Measurements from ENCODE around the gene SLC38A11.

The SLC38A11 gene

DNA sequence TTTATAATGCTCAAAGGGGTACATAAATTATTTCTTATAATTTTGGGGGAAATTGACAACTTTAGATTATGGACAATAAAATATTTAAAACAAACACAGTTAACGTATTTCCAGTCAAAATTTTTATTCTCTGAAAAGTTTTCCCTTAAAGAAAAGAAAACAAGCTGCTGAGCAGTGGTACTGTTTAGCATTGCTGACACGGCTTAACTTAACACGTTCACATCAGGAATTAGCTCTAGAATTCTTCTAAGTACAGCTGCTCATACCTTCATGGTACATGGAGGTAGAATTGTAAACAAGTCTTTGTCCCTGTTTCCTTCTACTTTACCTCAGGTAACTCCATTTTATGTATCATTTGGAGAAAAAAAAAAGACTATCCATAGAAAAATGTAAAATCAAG is 2.0 kb downstream of the SLC38A11 start:
- in situ Hi-C loops (cut with HindIII; ENCODE audit: low pct_ligation_motif_present, low sequenced_read_pairs), result no loop called here
- no peak for DNase-seq
- TF ChIP-seq, protein P1, sequence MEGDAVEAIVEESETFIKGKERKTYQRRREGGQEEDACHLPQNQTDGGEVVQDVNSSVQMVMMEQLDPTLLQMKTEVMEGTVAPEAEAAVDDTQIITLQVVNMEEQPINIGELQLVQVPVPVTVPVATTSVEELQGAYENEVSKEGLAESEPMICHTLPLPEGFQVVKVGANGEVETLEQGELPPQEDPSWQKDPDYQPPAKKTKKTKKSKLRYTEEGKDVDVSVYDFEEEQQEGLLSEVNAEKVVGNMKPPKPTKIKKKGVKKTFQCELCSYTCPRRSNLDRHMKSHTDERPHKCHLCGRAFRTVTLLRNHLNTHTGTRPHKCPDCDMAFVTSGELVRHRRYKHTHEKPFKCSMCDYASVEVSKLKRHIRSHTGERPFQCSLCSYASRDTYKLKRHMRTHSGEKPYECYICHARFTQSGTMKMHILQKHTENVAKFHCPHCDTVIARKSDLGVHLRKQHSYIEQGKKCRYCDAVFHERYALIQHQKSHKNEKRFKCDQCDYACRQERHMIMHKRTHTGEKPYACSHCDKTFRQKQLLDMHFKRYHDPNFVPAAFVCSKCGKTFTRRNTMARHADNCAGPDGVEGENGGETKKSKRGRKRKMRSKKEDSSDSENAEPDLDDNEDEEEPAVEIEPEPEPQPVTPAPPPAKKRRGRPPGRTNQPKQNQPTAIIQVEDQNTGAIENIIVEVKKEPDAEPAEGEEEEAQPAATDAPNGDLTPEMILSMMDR (IDR thresholded peaks at IDR 0.05; ENCODE audit: low read depth, low read length, missing control alignments), result no peak

DNA sequence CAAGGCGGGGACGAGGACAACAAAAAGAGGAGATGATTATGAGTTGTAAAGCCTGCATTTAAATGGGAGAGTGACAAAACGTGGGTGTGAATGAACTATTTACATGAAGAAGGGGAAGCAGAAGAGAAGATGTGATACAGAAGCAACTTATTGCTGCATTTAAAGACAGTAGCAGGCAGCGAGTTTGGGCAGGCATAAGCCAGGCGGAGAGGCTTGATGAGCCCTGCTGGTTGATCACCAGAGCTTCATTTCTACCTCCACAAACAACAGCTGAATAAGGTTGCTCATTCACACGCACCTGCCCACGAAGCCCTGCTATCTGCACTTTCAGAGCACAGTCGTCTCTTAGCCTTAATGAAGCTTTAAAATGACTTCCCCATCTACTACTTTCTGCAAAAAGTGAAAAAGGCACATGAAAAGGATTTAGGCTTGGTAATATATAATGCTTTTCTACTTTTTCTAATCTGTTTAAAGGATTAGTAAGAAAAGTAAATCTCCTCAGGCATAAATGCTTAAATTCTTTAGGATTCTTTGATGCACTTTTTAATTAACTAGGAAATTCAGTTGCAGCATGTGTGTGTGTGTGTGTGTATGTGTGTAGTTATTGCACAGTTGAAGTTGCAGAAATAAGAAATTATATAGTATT is 3.1 kb downstream of the SLC38A11 start:
- no peaks in the 10 kb centered on the region for H3K27me3 ChIP-seq (replicated peaks)
- TF ChIP-seq, protein P1 (IDR thresholded peaks at IDR 0.05; ENCODE audit: low read depth, low read length, missing control alignments), result no peak
- in situ Hi-C loops (cut with HindIII; ENCODE audit: low pct_ligation_motif_present, low sequenced_read_pairs), result no loop called here
- no peaks in the 10 kb centered on the region for H3K36me3 ChIP-seq (replicated peaks)
- DNase-seq, result no peak
- H3K27ac ChIP-seq, result no peak overlapping the region
- H3K4me3 ChIP-seq (ENCODE audit: low read depth, low read length), result no peak overlapping the region

More for the DNA sequence above, 2.0 kb downstream of the SLC38A11 start:
- Histone ChIP-seq H3K27me3 (replicated peaks) (no peaks in the 10 kb centered on the region), H3K4me3 (ENCODE audit: low read depth, low read length) (no peak overlapping the region), H3K36me3 (replicated peaks) (no peaks in the 10 kb centered on the region), H3K27ac (no peak overlapping the region)

DNA sequence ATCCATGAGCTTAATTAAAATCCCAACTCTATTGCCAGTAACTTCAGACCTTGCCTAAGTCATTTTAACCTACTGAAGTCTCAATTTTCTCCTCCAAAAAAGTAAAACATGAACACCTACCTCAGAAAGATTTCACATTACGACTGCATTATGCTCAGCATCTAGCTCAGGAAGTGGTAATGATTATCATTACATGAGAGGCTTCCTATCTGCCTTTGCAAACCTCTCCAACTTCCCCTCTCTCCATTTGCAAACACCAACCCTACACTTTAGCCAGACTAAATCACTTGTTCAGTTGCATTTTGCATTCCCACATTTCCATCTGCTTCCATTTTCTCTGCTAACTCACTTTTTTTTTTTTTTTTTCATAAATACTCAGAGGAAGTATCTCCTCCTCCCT is 6.8 kb downstream of the SLC38A11 start:
- in situ Hi-C loops (cut with HindIII; ENCODE audit: low pct_ligation_motif_present, low sequenced_read_pairs), result no loop called here
- Histone ChIP-seq H3K27ac (no peak overlapping the region), H3K4me3 (ENCODE audit: low read depth, low read length) (no peak overlapping the region), H3K27me3 (replicated peaks) (no peaks in the 10 kb centered on the region), H3K36me3 (replicated peaks) (no peaks in the 10 kb centered on the region)
- TF ChIP-seq, protein P1 (IDR thresholded peaks at IDR 0.05; ENCODE audit: low read depth, low read length, missing control alignments), result no peak
- DNase-seq, result no peak

DNA sequence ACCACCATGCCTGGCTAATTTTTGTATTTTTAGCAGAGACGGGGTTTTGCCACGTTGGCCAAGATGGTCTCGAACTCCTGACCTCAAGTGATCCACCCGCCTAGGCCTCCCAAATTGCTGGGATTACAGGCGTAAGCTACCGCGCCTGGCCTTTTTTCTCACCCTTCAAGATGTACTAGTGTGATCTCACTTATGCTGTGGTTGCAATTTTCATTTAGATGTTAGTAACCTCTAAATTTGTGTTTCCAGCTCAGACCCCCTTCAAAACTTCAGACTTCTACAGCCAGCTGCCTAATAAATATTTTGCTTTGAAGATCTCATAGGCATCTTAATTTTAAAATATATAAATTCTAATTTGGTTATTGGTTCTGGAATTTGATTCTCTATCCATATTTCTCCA is 8.0 kb downstream of the SLC38A11 start:
- in situ Hi-C loops (cut with HindIII; ENCODE audit: low pct_ligation_motif_present, low sequenced_read_pairs), result no loop called here

DNA sequence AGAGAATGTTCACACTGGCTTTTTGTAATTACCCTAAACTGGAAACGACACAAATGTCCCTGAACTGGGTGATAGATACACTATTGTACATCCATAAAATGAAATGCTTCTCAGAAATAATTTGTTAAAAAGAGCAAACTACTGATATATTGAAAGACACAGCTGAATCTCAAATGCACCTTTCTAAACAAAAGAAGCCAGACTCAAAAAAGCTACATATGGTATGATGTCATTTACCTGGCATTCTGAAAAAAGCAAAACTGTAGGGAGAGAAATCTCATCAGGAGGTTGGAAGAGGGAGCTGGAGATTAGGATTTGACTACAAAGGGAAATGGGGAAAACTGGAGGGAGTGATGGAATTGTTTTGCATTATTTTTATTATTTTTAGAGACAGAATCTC is 12.0 kb downstream of the SLC38A11 start:
- Histone ChIP-seq H3K27me3 (replicated peaks) (no peaks in the 10 kb centered on the region), H3K27ac (no peak overlapping the region), H3K36me3 (replicated peaks) (no peaks in the 10 kb centered on the region), H3K4me3 (ENCODE audit: low read depth, low read length) (no peak overlapping the region)
- in situ Hi-C loops (cut with HindIII; ENCODE audit: low pct_ligation_motif_present, low sequenced_read_pairs), result no loop called here
- no peak for DNase-seq
- TF ChIP-seq, protein P1 (IDR thresholded peaks at IDR 0.05; ENCODE audit: low read depth, low read length, missing control alignments), result no peak

More for the DNA sequence above, 8.0 kb downstream of the SLC38A11 start:
- DNase-seq, result no peak
- Histone ChIP-seq H3K27ac (no peak overlapping the region), H3K27me3 (replicated peaks) (no peaks in the 10 kb centered on the region), H3K36me3 (replicated peaks) (no peaks in the 10 kb centered on the region), H3K4me3 (ENCODE audit: low read depth, low read length) (no peak overlapping the region)
- TF ChIP-seq, protein P1 (IDR thresholded peaks at IDR 0.05; ENCODE audit: low read depth, low read length, missing control alignments), result no peak

DNA sequence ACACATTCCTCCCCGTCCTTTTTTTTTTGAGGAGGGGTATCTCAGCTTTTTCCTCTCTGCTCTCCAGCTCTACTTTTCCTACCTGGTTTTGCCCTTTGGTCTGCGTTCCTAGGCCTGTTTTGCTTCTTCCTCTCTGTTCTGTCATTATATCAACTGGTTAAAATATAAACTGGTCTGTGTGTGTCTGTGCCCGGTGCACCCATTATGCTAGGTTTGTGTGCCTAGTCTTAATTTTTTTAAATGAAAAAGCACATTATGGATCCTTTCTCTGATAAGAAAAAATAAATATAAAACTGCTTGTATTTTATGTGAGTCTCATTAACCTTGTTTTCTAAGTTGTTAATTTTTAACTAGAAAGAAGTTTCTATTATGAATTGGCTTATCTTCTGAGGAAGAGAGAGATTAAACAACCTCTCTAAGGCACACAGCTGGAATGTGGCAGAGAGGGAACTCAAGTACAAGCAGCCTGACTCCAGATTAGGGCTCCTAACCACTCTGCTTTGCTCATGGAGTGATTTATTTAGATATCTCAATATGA is 17.4 kb downstream of the SLC38A11 start:
- no peak overlapping the region for H3K27ac ChIP-seq
- H3K27me3 ChIP-seq (replicated peaks), result no peaks in the 10 kb centered on the region
- TF ChIP-seq, protein P1 (IDR thresholded peaks at IDR 0.05; ENCODE audit: low read depth, low read length, missing control alignments), result no peak
- in situ Hi-C loops (cut with HindIII; ENCODE audit: low pct_ligation_motif_present, low sequenced_read_pairs), result no loop called here
- H3K4me3 ChIP-seq (ENCODE audit: low read depth, low read length), result no peak overlapping the region
- no peak for DNase-seq
- H3K36me3 ChIP-seq (replicated peaks), result no peaks in the 10 kb centered on the region
